Natural killer cell treated with Interleukin-12 subunit alpha and Interleukin-12 subunit beta and Interleukin-15 and Interleukin-18, amount 100 ng/mL, for 72 hours (primary cell): ENCODE data around the gene PPP2R5D. TPM values are rescaled to one million over a fixed set of nuclear protein-coding genes. Genes with fewer than 3 reads are reported as not detected.

ENCODE experiments used
- ATAC-seq, 2 donors: fragments of 150-1000 bp; cut with Tn5 transposase in 1 of 2; sonication (Bioruptor Pico), chemical (Tn5 transposase) in 1 of 2; 2 replicates each; pipeline ENCODE4 v1.10.0; 2021
- DNase-seq: peaks from one replicate; pipeline ENCODE4 v3.0.0; 2022; ENCODE audit warnings: low spot score
- H3K27ac Mint-ChIP-seq, 2 donors: 1 replicate in 1 of 2; 2 replicates in 1 of 2; pipeline ENCODE4 v1.8.0; 2022; ENCODE audit warnings: mixed read lengths in 2 of 2, mild to moderate bottlenecking in 1 of 2, moderate library complexity in 1 of 2
- H3K27me3 Mint-ChIP-seq, 2 donors: 1 replicate in 1 of 2; 2 replicates in 1 of 2; pipeline ENCODE4 v1.8.0; 2022; ENCODE audit warnings: mixed read lengths in 2 of 2
- H3K36me3 Mint-ChIP-seq: one replicate; pipeline ENCODE4 v1.8.0; 2022; ENCODE audit warnings: mixed read lengths
- H3K4me1 Mint-ChIP-seq, 2 donors: 1 replicate in 1 of 2; 2 replicates in 1 of 2; pipeline ENCODE4 v1.8.0; 2022; ENCODE audit warnings: low read depth in 2 of 2, mixed read lengths in 2 of 2, mild to moderate bottlenecking in 1 of 2
- H3K4me3 Mint-ChIP-seq: one replicate; pipeline ENCODE4 v1.8.0; 2022; ENCODE audit warnings: mixed read lengths
- H3K9me3 Mint-ChIP-seq: 2 replicates; pipeline ENCODE4 v1.8.0; 2022; ENCODE audit warnings: mixed read lengths
- total RNA-seq, 2 donors: library from RNA; stranded (reverse); gene quantifications; one replicate each; pipeline ENCODE4 v1.2.3, GENCODE V29; 2022

Gene PPP2R5D
- total RNA-seq, 2 donors from 2014 or later: 38.9 to 47.8 TPM

DNA sequence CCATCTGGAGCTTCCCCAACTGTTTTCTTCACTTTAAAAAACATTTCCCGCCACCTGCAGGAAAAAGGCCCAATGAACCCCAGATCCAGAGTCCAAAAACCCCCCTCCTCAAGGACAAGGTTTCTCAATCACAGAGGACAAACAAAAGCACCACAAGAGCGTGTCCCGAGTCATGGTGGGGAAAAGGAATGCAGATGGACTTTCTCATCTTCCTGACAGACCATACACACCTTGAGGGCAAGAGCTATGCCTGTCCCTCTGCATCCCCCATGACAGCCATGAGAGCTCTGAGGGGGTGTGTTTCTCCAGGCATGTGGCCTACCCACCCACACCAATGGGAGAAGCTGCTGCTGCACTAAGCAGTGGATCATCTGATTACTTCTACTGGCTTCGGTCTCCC is 14.4 kb upstream of the PPP2R5D start:
- DNase-seq (no peak), ATAC-seq (no peak)
- H3K9me3 Mint-ChIP-seq: no peaks in the 10 kb centered on the region
- no peak overlapping the region for H3K27ac Mint-ChIP-seq
- no peaks in the 10 kb centered on the region for H3K27me3 Mint-ChIP-seq
- peaks cover 3 to 7% of the 10 kb centered on the region in 2 donors for H3K4me1 Mint-ChIP-seq
- no peaks in the 10 kb centered on the region for H3K36me3 Mint-ChIP-seq
- no peak overlapping the region for H3K4me3 Mint-ChIP-seq

DNA sequence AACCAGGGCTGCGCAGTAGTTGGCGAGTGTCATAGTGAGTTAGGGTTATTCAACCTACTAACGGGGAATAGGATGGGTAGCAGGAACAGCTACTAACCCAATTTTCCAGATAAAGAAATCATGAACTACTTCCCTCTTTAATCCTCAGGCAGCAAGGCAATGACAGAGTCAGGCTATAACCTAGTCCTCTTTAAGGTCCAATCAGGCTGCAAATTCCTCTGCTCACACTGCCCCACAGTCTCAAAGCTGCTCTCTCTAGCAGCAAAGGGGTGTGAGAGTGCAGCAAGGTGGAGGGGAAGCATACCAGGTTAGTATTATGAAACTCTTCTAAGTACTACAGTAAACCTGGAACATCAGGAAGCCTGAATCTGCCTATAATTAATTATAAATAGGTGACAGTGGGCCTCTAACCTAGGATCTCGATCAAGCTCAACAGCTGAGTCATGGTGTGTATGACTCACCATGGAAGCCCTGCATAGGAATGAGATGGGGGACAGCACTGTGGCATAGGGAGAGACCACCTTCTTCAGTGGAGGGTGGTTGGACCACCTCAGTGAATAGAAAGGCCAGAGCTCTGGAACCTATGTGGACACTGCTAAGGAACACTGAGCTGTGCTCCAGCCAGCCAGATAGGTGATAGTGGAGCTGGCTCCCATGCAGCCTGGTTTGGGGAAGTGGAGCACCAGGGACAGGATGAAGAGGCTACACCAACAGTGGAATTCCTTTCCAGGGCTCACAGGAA is 13.3 kb upstream of the PPP2R5D start:
- Mint-ChIP-seq H3K36me3 (no peaks in the 10 kb centered on the region), H3K27ac (no peak overlapping the region), H3K27me3 (no peaks in the 10 kb centered on the region), H3K4me1 (peaks cover 3 to 7% of the 10 kb centered on the region in 2 donors), H3K4me3 (no peak overlapping the region), H3K9me3 (no peaks in the 10 kb centered on the region)
- ATAC-seq (no peak), DNase-seq (no peak)

- DNase-seq: no peak
- Mint-ChIP-seq H3K36me3 (peaks cover 3% of the 10 kb centered on the region), H3K27me3 (no peaks in the 10 kb centered on the region), H3K4me3 (no peak overlapping the region), H3K27ac (no peak overlapping the region), H3K4me1 (peaks cover 7 to 10% of the 10 kb centered on the region in 2 donors), H3K9me3 (no peaks in the 10 kb centered on the region)
- no peak for ATAC-seq
These were observed 12.5 kb upstream of the PPP2R5D start for GRCh38 chr6:42971746-42972327.

- H3K27ac Mint-ChIP-seq: no peak overlapping the region
- no peak overlapping the region for H3K4me3 Mint-ChIP-seq
- H3K36me3 Mint-ChIP-seq: peaks cover 6% of the 10 kb centered on the region
- no peak for DNase-seq
- H3K9me3 Mint-ChIP-seq: no peaks in the 10 kb centered on the region
- ATAC-seq: no peak
- H3K4me1 Mint-ChIP-seq: peaks cover 12 to 20% of the 10 kb centered on the region in 2 donors
- H3K27me3 Mint-ChIP-seq: no peaks in the 10 kb centered on the region
These were observed 10.4 kb upstream of the PPP2R5D start for GRCh38 chr6:42973926-42974325.

DNA sequence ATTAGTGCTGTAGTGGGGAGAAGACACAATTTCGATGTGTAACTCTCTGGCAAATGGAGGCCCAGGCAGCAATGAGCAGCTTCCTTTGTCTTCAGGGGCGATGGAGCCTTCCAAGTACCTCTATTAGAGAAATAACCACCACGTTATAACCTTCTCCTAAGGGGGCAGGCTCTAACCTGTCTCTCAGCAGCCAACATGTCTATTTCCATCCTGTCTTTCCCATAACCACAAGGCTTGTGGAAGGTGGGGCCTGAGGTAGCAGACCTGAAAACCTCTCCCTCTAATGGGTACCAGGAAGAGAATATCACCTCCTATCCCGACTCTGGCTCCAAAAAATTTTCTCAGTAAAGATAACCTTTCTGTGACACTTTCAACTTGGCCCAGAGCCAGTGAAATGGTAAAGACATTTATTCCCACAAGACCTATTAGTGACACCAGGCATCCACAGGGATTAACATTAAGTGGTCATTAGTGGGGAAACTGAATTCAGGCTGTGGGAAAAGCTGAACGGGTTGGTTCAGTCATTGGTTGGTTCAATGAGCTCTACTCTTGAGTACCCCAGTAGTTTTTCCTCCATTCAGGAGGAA is 9.4 kb upstream of the PPP2R5D start:
- no peak for ATAC-seq
- H3K27ac Mint-ChIP-seq: peak overlapping the region in 1 of 2 donors; percentile 51

GRCh38 chr6:42978487-42978838 is 5.9 kb upstream of the PPP2R5D start:
- Mint-ChIP-seq H3K27me3 (no peaks in the 10 kb centered on the region), H3K9me3 (no peaks in the 10 kb centered on the region), H3K4me3 (peak overlapping the region; percentile 90), H3K4me1 (peaks cover 24 to 25% of the 10 kb centered on the region in 2 donors), H3K36me3 (peaks cover 6% of the 10 kb centered on the region), H3K27ac (peak overlapping the region; percentile 86 to 97)
- no peak for DNase-seq
- peak in 1 of 2 donors; percentile 19 for ATAC-seq

More for the DNA sequence above, 9.4 kb upstream of the PPP2R5D start:
- peaks cover 6% of the 10 kb centered on the region for H3K36me3 Mint-ChIP-seq
- DNase-seq: no peak
- H3K4me1 Mint-ChIP-seq: peaks cover 23 to 31% of the 10 kb centered on the region in 2 donors
- no peak overlapping the region for H3K4me3 Mint-ChIP-seq
- H3K27me3 Mint-ChIP-seq: no peaks in the 10 kb centered on the region
- H3K9me3 Mint-ChIP-seq: no peaks in the 10 kb centered on the region

DNA sequence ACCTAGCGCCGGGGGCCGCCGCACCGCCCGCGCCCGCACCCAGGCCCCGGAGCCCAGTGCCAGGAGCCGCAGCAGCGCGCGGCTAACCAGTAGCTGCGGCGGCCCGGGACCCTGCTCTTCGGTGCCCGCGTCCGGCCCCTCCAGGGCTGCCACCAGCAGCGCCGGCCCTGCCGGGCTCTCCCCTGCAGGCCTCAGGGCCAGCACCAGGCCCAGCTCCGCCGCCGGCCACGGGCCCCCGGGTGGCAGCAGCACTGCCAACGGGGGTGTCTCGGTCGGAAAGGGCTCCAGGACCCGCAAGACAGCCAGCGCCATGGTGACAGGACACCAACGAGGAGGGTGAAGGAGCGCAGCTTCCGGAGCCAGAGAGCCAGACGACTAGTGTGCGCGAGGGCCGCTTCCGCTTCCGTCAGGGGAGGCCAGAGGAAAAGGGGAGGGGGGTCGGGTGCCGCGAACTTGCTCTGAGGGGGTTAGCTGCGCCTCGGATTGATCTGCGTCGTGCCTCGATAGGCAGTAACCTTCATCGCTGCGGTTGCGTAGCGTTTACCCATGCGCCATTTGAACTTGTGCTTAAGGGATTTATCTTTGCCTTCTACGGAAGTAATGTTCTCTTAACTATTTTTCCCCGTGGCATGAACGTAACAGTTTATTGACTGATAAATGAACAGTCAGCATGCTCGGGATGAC is 5.4 kb upstream of the PPP2R5D start, which contains the start of gene PEX6:
Gene PEX6 (minus strand): TSS at position 343 of the 684 bp plus-strand sequence. CDS start 31 bp downstream, at position 312.
- peaks cover 6% of the 10 kb centered on the region for H3K36me3 Mint-ChIP-seq
- ATAC-seq: peak; percentile 97
- peak; percentile 94 for DNase-seq
- H3K9me3 Mint-ChIP-seq: no peaks in the 10 kb centered on the region
- H3K27me3 Mint-ChIP-seq: no peaks in the 10 kb centered on the region
- H3K4me3 Mint-ChIP-seq: peak within 1 kb of the TSS; percentile 93
- H3K4me1 Mint-ChIP-seq: peaks cover 28 to 30% of the 10 kb centered on the region in 2 donors
- H3K27ac Mint-ChIP-seq: peak within 1 kb of the TSS; percentile 97 to 99

DNA sequence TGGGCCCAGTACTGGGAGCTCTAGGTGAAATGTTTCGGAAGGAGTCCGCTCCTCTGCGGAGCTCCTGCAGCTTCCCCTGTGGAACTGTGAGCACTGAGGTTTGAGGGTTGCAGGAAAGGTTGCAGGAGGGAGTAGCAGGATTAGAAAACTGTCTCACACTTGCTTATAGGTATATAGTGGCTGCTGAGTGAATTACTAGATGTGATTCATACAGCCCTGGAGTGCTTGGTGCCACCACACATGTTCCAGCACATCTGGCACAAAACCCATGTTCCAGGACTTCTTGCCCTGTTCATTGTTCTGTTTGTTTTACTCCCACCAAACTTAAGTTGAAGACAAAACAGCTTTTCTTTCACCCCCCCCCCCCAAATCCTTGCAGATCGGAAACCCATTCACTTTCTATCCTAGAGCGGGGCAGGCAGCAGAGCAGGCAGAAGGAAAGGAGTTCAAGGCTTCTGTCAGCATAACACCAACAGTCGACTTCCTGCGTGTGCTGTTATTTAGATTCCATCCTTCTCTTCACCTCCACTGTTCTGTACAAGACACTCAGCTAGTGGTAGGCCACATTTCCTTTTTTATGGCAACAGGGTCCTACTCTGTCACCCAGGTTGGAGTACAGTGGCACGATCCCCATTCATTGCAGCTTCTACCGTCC is 4.7 kb upstream of the PPP2R5D start:
- Mint-ChIP-seq H3K36me3 (peaks cover 6% of the 10 kb centered on the region), H3K27me3 (no peaks in the 10 kb centered on the region), H3K4me3 (peak overlapping the region; percentile 93), H3K9me3 (no peaks in the 10 kb centered on the region), H3K27ac (peak overlapping the region; percentile 97 to 99), H3K4me1 (peaks cover 31% of the 10 kb centered on the region in 2 donors)
- DNase-seq (no peak), ATAC-seq (peak in 1 of 2 donors; percentile 41)

GRCh38 chr6:42981836-42982235 is 2.5 kb upstream of the PPP2R5D start:
- Mint-ChIP-seq H3K27me3 (no peaks in the 10 kb centered on the region), H3K4me3 (no peak overlapping the region), H3K9me3 (no peaks in the 10 kb centered on the region), H3K36me3 (peaks cover 8% of the 10 kb centered on the region), H3K4me1 (peaks cover 44 to 49% of the 10 kb centered on the region in 2 donors), H3K27ac (peak overlapping the region in 1 of 2 donors; percentile 7)
- ATAC-seq (no peak), DNase-seq (no peak)

DNA sequence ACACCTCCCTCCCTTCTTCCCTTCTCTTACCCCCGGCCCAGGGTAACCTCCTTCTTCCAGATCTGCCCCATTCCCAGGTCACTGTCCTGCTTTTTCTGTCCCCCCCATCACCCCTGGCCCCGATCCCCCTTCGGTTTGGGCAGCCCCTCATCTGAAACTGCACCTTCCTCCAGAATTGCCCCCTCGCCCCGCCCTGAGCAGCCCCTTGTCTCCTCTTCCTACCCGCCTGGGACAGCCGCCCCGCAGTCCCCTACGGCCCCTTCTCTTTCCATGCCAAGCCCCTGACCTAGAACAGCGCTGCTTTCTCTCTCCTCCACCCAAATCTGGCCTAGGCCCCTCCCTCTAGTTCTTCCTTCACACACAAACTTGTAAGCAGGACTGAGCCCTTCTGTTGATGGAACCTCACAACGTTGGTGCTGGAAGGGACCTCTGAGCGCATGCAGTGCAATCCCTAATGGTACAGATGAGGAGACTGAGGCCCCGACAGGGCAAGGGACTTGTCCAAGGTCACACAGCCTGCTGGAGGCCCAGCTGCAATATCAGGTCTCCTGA is 630 bp downstream of the PPP2R5D start:
- H3K9me3 Mint-ChIP-seq: no peaks in the 10 kb centered on the region
- DNase-seq (no peak), ATAC-seq (no peak)
- peak overlapping the region; percentile 92 for H3K4me3 Mint-ChIP-seq
- H3K4me1 Mint-ChIP-seq: peaks cover 42 to 43% of the 10 kb centered on the region in 2 donors
- no peaks in the 10 kb centered on the region for H3K27me3 Mint-ChIP-seq
- peak overlapping the region; percentile 59 to 91 for H3K27ac Mint-ChIP-seq
- peaks cover 4% of the 10 kb centered on the region for H3K36me3 Mint-ChIP-seq

GRCh38 chr6:42987533-42988451 is 3.4 kb downstream of the PPP2R5D start:
- DNase-seq (no peak), ATAC-seq (no peak)
- H3K4me3 Mint-ChIP-seq: no peak overlapping the region
- H3K27ac Mint-ChIP-seq: peak overlapping the region in 1 of 2 donors; percentile 38
- peaks cover 4% of the 10 kb centered on the region for H3K36me3 Mint-ChIP-seq
- H3K4me1 Mint-ChIP-seq: peaks cover 41% of the 10 kb centered on the region in 2 donors
- no peaks in the 10 kb centered on the region for H3K9me3 Mint-ChIP-seq
- no peaks in the 10 kb centered on the region for H3K27me3 Mint-ChIP-seq

GRCh38 chr6:42988486-42989020 is 4.2 kb downstream of the PPP2R5D start:
- no peak overlapping the region for H3K4me3 Mint-ChIP-seq

More at GRCh38 chr6:42988486-42989020, 4.2 kb downstream of the PPP2R5D start:
- no peak for DNase-seq
- Mint-ChIP-seq H3K9me3 (no peaks in the 10 kb centered on the region), H3K27me3 (no peaks in the 10 kb centered on the region), H3K36me3 (peaks cover 5% of the 10 kb centered on the region), H3K27ac (no peak overlapping the region), H3K4me1 (peaks cover 41 to 43% of the 10 kb centered on the region in 2 donors)
- ATAC-seq: no peak
